ENCODE measurements around the gene GPER1. TPM values are rescaled to one million over a fixed set of nuclear protein-coding genes. Genes with fewer than 3 reads are reported as not detected.

Gene GPER1
- polyA plus RNA-seq, 1 experiment, result 1.4 TPM

- POLR2A ChIA-PET, result no interaction called here
- DNase-seq (ENCODE audit: low read depth, low spot score), result no peak
Observed at GRCh38 chr7:1129431-1129830, 41.5 kb downstream of the GPER1 start.

DNA sequence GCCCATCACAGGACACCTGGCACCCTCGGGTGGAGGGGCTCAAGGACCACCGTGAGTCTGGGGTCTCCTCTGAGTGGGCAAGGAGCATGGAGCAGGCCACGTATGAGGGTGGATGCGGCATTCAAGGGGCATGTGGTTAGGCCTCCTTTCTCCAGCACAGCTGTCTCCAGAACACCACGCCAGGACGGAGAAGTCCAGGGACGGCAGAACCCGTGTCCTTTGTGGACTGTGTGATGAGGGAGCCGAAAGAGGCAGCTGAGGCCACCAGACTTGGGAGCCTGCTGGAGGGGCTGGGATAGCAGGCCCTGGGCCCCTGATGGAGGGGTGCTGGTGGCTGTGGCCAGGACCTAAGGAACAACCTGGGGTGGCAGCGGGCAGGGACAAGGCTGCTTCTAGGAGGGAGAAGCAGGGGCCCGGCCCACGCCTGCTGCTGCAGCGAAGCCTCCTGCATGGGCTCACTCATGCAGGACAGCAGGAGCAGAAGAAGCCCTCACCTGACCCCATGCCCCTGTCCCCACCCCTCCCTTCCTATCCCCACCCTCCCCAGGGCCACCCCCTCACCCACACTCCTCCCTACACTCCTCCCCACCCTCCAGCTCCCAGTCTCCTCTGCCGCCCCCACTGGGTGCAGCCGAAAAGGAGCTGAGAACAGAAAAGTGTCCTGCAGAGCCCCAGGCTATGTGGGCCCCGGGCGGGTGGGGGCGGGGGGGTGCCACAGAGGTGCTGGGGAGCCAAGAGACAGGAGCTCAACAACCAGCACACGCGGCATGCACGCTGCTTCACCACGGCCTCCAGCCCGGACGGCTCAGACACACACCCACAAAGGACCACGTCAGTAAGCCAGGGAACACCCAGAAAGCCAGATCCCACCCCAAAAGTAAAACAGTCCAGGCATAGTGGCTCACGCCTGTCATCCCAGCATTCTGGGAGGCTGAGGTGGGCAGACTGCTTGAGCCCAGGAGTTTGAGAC is 42.4 kb downstream of the GPER1 start:
- no peak for TF ChIP-seq CTCF (IDR thresholded peaks at IDR 0.05; ENCODE audit: low read depth, low read length)
- H3K27ac ChIP-seq (ENCODE audit: low read depth, low read length), result no peak overlapping the region
- ChIA-PET CTCF (no interaction called here), POLR2A (no interaction called here)
- H3K4me3 ChIP-seq (ENCODE audit: low read depth, low read length), result no peak overlapping the region
- no peaks in the 10 kb centered on the region for H3K9me3 ChIP-seq (ENCODE audit: control insufficient read depth, insufficient read depth, low read length)
- H3K27me3 ChIP-seq (ENCODE audit: control insufficient read depth, insufficient read depth, low read length), result no peaks in the 10 kb centered on the region
- no peak for DNase-seq (ENCODE audit: low read depth, low spot score)

More at GRCh38 chr7:1129431-1129830, 41.5 kb downstream of the GPER1 start:
- no peak for TF ChIP-seq CTCF (IDR thresholded peaks at IDR 0.05; ENCODE audit: low read depth, low read length)
- Histone ChIP-seq H3K4me3 (ENCODE audit: low read depth, low read length) (no peak overlapping the region), H3K9me3 (ENCODE audit: control insufficient read depth, insufficient read depth, low read length) (no peaks in the 10 kb centered on the region), H3K27me3 (ENCODE audit: control insufficient read depth, insufficient read depth, low read length) (no peaks in the 10 kb centered on the region), H3K27ac (ENCODE audit: low read depth, low read length) (no peak overlapping the region)
- CTCF ChIA-PET, result no interaction called here

DNA sequence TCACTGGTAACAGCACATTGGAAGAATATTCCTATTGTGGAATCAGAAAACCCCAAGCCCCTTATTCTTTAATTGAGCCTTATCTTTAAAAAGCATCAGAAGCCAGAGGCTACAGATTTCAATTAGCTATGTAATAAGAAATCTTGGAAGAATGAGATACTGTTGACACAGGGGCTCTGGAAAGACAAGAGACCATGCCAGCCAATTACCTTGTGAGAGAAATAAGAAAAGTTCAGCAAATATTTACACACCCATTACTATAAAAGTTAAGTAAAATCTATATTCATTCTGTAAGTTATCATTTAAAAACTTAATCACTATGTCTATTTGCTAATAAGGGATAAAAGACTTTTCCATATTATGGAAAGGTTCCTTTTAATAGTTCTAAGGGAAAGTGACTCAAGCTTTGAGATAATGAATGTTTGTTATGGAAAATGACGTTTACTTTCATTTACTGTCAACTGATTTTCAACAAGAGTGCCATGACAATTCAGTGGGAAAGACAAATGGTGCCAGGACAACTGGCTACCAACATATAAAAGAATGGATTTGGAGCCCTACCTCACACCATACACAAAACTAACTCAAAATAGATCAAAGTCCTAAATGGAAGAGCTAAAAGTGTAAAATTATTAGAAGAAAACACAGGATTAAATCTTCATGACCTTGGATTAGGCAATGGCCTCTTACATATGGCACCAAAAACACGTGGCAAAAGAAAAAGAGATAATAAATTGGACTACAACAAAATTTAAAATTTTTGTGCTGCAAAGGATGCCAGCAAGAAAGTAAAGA is 43.8 kb downstream of the GPER1 start:
- Histone ChIP-seq H3K27me3 (ENCODE audit: control insufficient read depth, insufficient read depth, low read length) (no peaks in the 10 kb centered on the region), H3K9me3 (ENCODE audit: control insufficient read depth, insufficient read depth, low read length) (no peaks in the 10 kb centered on the region), H3K27ac (ENCODE audit: low read depth, low read length) (no peak overlapping the region), H3K4me3 (ENCODE audit: low read depth, low read length) (no peak overlapping the region)
- POLR2A ChIA-PET, result no interaction called here
- CTCF ChIA-PET, result interaction anchor here (1.4 kb wide), 1 partner anchor 8 kb away, joined by 4 read pairs; no protein-coding TSS in a partner anchor
- DNase-seq (ENCODE audit: low read depth, low spot score), result no peak
- no peak for TF ChIP-seq CTCF (IDR thresholded peaks at IDR 0.05; ENCODE audit: low read depth, low read length)

- Histone ChIP-seq H3K4me3 (ENCODE audit: low read depth, low read length) (no peak overlapping the region), H3K27ac (ENCODE audit: low read depth, low read length) (no peak overlapping the region), H3K9me3 (ENCODE audit: control insufficient read depth, insufficient read depth, low read length) (no peaks in the 10 kb centered on the region; the same call in 1 of the 2 replicates), H3K27me3 (ENCODE audit: control insufficient read depth, insufficient read depth, low read length) (no peaks in the 10 kb centered on the region)
- no peak for TF ChIP-seq CTCF (IDR thresholded peaks at IDR 0.05; ENCODE audit: low read depth, low read length)
- DNase-seq (ENCODE audit: low read depth, low spot score), result no peak
- POLR2A ChIA-PET, result no interaction called here
- CTCF ChIA-PET, result no interaction called here
Observed at GRCh38 chr7:1134951-1135350, 47.0 kb downstream of the GPER1 start.

All from AG04450 (cell line).